NCI-H69 (cell line): ENCODE data around the gene NUDT14.

ENCODE experiments used
- DNase-seq: peaks from one replicate; lab custom pipeline; 2025; lab: John Stamatoyannopoulos, UW

NUDT14 gene

DNA sequence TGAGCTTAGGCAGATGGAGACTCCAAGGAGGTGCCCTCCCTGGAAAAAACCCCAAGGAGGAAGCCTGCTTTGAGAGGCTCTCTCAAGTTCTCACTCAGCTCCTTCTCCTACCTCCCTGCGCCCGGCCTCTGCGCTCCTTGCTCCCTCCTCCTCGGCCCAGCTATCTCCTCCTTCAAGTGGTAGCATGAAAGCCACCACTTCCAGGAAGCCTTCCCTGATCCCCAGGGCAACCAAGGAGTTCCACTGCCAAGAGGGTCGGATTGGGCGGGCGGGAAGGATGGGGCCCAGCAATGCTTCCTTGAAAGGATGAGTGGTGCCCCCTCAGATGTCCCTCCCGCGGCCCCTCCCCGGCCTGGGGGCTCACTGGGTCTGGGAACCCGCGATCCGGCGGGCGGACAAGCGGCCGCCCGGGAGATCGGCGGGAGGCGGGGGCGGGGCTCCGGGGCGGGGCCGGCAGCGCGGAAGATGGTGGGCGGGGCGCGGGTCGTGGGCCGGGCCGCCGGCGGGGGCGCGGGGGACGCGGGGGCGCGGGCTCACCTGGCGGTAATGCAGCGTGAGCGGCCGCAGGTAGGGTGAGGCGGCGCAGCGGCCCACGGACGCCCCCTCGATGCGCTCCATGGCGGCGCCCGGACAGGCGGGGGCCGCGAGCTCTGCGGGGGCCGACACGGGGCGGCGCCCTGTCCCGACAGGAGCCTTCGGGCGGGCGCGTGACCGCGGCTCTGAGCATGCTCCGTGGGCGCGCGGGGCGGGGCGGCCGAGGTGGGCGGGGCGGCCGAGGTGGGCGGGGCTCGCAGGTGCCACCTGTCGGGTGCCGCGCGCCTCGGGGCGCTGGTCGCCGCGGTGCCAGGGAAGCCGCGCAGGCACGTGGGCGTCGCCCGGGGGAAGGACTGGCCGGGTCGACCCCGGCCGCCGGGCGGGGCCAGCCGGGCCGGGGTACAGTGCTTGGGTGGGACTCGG is at the start of gene NUDT14:
TSS of gene NUDT14 (minus strand) at position 721 of the 957 bp plus-strand sequence. CDS start at position 618, 103 bp downstream.
- DNase-seq: peak; percentile 94

DNA sequence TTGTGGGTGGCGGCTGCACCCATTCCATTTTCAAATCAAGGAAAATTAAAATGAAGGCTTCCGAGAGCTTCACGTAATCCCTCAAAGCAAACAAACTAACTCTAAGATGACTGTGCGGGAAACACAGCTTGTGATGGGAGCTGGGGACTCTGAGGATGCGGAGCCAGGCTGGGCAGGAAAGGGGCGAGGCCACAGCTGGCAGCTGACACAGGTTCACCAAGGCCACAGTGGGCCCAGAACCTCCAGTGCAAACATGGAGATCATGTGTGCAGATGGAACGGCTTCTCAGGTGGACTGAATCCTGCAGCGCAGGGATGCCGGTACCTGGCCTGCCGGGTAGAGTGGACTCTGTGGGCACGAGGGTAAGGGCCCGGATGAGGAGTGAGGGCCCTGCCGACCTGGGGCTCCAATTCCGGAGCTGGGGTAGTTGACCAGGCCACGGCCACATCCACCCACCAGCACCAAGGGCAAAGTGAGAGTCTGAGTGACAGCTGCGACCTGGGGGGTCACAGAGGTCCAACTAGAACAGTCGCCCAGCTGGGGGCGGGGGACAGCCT is 48.1 kb upstream of the NUDT14 start:
- DNase-seq: no peak

DNA sequence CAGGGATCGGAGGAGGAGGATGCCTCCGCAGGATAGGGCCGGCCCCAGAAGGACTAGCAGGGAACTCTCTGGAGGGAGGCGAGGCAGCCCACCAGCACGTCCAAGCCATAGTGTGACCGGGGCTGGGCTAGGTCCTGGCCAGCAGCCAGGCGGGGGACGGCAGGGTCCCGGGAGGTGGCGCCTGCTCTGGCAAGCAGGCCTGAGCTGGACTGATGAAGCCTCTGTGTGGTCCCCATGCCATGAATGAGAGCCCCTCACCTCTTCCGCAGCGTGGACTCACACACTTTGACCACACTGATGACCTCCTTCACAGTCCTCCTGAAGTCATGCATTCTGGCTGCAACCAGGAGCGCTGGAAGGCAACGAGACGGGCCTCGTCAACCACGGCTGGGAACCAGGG is 47.5 kb upstream of the NUDT14 start:
- no peak for DNase-seq

DNA sequence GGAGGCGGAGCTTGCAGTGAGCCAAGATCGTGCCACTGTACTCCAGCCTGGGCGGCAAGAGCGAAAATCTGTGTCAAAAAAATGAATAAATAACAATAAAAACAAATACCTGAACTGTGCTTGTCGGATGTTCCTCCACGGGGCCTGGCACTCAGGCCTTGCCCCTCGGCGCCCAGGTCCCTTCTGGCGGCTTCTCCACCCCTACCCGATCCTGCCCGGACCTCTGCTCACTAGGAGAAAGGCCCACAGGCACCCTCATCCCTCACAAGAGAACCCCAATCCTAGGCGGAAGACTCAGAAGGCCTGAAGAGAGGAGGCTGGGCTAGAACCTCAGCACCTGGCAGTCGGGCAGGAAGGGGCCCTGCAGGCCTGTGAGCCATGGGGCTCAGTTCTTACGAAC is 46.2 kb upstream of the NUDT14 start:
- no peak for DNase-seq

DNA sequence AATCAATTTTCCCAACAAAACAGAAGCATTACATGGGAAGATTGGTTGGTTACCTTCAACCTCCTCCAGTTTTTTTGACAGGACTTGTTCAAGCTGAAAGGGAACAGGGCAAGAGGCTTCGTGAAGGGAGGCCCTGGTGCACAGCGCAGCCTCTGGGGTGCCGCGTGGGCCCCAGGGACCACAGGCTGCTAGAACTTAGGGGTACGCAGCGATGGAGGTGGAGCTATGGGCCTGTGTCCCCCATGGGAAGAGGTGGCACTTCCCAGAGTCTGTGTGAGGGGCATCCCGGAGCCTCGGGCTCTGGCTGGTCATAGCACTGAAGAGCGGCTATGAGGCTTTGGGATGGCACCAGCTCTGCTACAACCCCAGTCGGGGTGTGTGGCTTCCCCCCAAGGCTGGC is 45.1 kb upstream of the NUDT14 start:
- no peak for DNase-seq

DNA sequence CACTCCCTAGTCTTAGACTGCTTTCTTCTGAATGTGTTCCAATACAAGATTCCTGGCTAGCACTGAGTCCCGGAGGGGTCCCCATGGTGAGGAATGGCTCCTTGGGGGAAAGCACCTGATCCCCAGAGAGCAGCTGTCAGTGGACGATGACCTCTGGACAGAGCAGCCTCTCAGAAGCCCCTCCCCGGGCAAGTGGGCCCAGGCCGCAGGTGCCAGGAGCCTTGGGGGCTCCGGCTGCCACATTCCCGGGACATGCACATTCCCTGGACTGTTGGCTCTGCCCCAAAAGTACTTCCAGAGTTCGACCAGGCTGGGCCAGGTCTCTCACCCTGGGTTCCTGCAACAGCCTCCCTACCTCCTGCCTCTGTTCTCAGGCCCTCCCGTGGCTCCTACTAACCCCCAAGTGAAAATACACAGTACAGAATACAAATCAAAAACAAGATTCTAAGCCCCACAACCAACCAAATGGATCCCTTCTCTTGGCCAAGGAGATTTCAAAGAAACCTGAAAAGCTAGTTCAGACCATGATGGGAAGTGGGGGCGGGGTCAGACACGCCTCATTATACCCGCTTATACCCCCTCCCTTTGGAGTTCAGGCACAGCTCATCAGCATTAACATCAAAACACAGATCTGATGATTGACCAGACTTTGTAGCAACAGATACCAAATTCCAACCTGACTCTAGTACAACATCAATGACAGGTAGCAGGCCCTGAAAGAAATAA is 43.9 kb upstream of the NUDT14 start:
- DNase-seq: no peak

DNA sequence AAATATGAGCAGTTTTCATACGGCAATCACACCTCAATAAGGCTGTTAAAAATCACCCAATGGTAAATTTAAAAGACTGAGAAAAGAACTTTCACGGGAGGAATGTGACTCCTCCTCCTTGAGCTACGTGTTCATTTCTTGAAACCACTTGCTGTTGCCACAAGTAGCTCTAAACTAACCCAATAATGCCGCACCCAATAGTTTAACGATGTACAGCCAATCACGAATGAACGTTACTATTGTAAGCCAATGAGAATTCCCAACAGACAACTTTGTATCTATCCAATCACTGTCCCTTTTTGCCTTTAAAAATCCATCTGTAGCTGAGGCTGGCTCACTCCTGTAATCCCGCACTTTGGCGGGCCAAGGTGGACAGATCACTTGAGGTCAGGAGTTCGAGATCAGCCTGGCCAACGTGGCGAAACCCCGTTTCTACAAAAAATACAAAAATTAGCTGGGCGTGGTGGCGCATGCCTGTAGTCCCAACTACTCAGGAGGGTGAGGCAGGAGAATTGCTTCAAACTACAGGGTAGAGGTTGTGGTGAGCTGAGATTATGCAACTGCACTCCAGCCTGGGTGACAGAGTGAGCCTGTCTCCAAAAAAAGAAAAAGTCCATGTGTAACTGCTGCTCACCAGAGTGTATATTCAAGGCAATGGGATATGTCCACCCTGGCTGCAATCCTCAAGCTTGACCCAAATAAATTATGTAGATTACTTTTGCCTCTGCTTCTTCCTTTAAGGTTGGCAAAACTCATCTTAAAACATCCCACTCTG is 42.8 kb upstream of the NUDT14 start:
- DNase-seq: no peak

DNA sequence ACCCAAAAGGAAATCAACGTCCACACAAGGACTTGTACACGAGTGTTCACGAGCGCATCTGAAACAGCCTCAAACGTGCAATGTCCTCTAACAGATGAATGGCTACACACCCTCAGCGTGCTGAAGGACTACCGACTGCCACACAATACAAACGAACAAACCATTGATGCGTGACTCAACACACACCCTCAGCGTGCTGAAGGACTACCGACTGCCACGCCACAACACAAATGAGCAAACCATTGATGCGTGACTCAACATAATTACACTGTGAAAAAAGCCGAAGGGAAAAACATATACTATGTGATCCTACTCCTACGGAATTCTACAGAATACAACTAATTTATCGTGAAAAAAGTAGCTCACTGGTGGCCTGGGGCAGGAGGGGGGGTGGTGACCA is 42.1 kb upstream of the NUDT14 start:
- no peak for DNase-seq

- DNase-seq: no peak
Measured at GRCh38 chr14:105221598-105222178, 40.6 kb upstream of the NUDT14 start.

GRCh38 chr14:105220699-105221597 is 39.8 kb upstream of the NUDT14 start:
- no peak for DNase-seq

DNA sequence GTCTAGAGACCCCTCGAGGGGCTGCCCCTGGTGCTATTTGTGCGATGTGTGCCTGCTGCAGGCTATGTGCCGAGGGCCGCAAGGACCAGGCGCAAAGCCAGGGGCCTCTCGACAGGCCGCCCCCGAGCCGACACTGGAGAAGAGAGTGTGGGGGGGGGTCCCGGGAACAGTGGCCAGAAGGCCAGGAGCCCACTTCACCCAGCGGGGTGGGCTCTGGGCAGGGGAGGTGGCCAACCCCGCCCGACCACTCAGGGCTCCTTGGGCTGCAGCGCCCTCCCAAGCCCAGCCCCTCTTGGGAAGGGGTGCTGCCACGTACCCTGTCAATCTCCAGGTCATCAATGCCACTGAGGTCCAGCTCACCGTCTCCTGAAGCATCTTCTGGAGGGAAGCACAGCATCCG is 38.6 kb upstream of the NUDT14 start:
- no peak for DNase-seq

GRCh38 chr14:105219043-105219612 is 38.0 kb upstream of the NUDT14 start:
- DNase-seq: no peak

- DNase-seq: no peak
Measured at GRCh38 chr14:105218611-105219010, 37.5 kb upstream of the NUDT14 start.

DNA sequence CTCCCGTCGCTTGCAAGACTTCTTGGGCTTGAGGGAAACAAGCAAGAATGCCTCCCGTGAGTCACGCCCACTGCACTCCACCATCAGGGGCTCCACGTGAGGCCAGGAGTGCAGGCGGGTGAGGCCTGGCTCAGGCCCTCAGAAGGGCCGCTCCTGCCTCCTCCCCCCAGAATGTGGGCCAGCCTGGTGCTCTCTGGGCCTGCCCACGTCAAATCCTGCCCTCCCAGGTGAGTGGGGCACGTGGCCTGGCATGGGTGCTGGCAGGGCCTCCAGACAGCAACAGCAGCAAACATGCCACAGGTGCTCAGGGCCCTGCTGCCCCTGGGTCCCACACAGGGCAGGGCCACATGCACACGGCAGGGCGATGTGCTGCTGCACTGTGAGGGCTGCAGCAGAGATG is 36.7 kb upstream of the NUDT14 start:
- no peak for DNase-seq

GRCh38 chr14:105216490-105217247 is 35.6 kb upstream of the NUDT14 start:
- no peak for DNase-seq

- no peak for DNase-seq
Measured at GRCh38 chr14:105215602-105216001, 34.5 kb upstream of the NUDT14 start.

GRCh38 chr14:105214324-105214915 is 33.3 kb upstream of the NUDT14 start:
- no peak for DNase-seq

- peak; percentile 72 for DNase-seq
Measured at GRCh38 chr14:105213361-105213760, 32.2 kb upstream of the NUDT14 start.
